Pancreas (tissue), 10 donors: ENCODE measurements around the gene TSKS. TPM values are rescaled to one million over a fixed set of nuclear protein-coding genes. Genes with fewer than 3 reads are reported as not detected.
A peak's percentile ranks its signal among the peaks of the same experiment; 100 is the strongest.

ENCODE experiments used
- ATAC-seq, 4 donors: fragments of 200-7000 bp; cut with Tn5 transposase; one replicate each; pipeline versions ENCODE4 v1.8.0 to v1.9.1; 2020; ENCODE audit warnings: mild to moderate bottlenecking in 4 of 4, moderate library complexity in 4 of 4
- DNase-seq, 6 donors: peaks; one replicate each; pipeline ENCODE4 v3.0.0-alpha.2; 2020
- FAIRE-seq: peaks from 2 replicates; lab custom pipeline; 2012; peaks lifted over from hg19 to GRCh38; lab: Jason Lieb, UNC
- H3K27ac ChIP-seq, 4 donors: fragments of 200-600 bp; sonication (generic); 1 replicate in 3 of 4; 2 replicates in 1 of 4; pipeline versions ENCODE4 v1.5.0 to v1.8.0; 2020
- H3K27me3 ChIP-seq, 4 donors: fragments of 200-600 bp; one replicate each; pipeline ENCODE4 v1.8.0; 2021
- H3K36me3 ChIP-seq, 3 donors: fragments of 200-600 bp; sonication (generic) in 1 of 3; one replicate each; pipeline versions ENCODE4 v1.5.0 to v1.8.0; 2020 to 2021
- H3K4me1 ChIP-seq, 3 donors: fragments of 200-600 bp; one replicate each; pipeline ENCODE4 v1.8.0; 2021
- H3K4me3 ChIP-seq, 4 donors: fragments of 200-600 bp; sonication (generic) in 2 of 4; one replicate each; pipeline versions ENCODE4 v1.5.0 to v1.8.0; 2020 to 2021
- H3K9me3 ChIP-seq, 4 donors: fragments of 200-600 bp; one replicate each; pipeline ENCODE4 v1.8.0; 2021
- CTCF ChIP-seq, 4 donors: fragments of 200-600 bp; sonication (generic) in 3 of 4; IDR thresholded peaks; one replicate each; pipeline versions ENCODE4 v1.5.0 to v1.8.0; 2021; ENCODE audit warnings: antibody characterized with exemption in 4 of 4
- whole genome bisulfite sequencing, 2 donors: extraction: QIAGEN DNeasy Blood & Tissue Kit; methylation state at CpG; one replicate each; pipeline ENCODE4 v1.1.7; 2013; 5-methylcytosine and 5-hydroxymethylcytosine counted together
- intact Hi-C, 3 donors: fragments of 100-400 bp; cut with DNase I; formaldehyde crosslinking; loops; one replicate each; pipeline versions ENCODE4 v1.11.1 to v1.14.2; 2022
- polyA plus RNA-seq, 2 donors: library from polyadenylated mRNA; stranded (reverse); fragments of 200-250 nt; gene quantifications; one replicate each; pipeline ENCODE4 v1.2.3, GENCODE V29; 2013
- total RNA-seq, 6 donors: library from RNA; stranded (reverse); fragmentation: NEBNext Ultra II Directional in 4 of 6; extraction: Animal tissue kit (Norgen Biotek cat#: 25700) in 4 of 6; gene quantifications; one replicate each; pipeline versions ENCODE4 v1.2.1 to v1.2.4, GENCODE V29; 2021 to 2023
- donor health status: healthy with polysubstance abuse.
- donor health status: DM: no; HTN: no; CAD: no; lungs with moderate emphysema.
- donor health status: DM: no; HTN: no; CAD: no.
- donor health status: control.
- donor health status: control.
- donor health status: Bipolar disorder and iron deficiency.
- donor health status: DM: yes; HTN: yes; CAD: no.
- donor health status: DM: no; HTN: no; CAD: no.
- donor health status: DM: no; HTN: no; CAD: no.
- donor health status: DM: yes; HTN: yes; CAD: no.

TSKS gene
- total and polyA plus RNA-seq, 8 donors: 0.08 to 0.76 (median 0.34) TPM; not detected in 3

DNA sequence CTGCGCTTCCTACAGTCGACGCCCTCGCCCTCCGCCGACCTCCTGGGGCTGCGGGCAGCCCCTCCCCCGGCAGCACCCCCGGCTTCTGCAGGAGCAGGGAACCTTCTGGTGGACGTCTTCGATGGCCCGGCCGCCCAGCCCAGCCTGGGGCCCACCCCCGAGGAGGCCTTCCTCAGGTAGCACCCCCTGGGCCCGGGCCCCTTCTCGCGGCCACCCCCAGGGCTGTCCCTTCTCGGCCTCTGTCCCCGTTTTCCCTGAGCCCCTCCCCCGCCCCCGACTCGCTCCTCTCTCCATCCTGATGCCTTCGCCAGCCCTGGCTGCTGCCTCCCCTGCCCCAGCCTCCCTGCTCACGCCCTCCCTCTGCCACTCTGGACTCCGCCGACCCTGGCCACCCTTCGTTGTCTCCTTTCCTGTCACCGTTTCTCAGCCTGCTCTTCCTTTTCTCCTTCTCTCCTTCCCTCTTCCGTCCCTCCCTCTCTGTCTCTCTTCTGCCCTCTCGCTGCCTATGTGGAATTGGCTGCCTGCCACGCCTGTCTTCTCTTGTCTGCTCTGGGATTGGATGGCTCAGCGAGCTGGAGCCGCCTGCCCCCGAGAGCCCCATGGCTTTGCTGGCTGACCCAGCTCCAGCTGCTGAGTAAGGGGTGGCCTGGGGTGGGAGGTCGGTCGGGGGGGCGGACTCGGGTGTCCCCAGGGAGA lies 39.0 kb upstream of the TSKS start:
- Histone ChIP-seq H3K27me3 (no peaks in the 10 kb centered on the region), H3K27ac (peak overlapping the region in 1 of 4 donors; percentile 39), H3K4me3 (peak overlapping the region in 3 of 4 donors; percentile 10 to 39 (median 38)), H3K4me1 (no peaks in the 10 kb centered on the region), H3K9me3 (no peaks in the 10 kb centered on the region), H3K36me3 (no peaks in the 10 kb centered on the region)
- DNase-seq (peak; percentile 66 to 96 (median 83)), FAIRE-seq (no peak), ATAC-seq (peak; percentile 75 to 87 (median 83))
- TF ChIP-seq CTCF (IDR thresholded peaks at IDR 0.05): no peak
- 53 to 76% methylated on average over 29 to 37 of the region's 38 CpGs for WGBS, 2 donors
- intact Hi-C loops: no loop called here

DNA sequence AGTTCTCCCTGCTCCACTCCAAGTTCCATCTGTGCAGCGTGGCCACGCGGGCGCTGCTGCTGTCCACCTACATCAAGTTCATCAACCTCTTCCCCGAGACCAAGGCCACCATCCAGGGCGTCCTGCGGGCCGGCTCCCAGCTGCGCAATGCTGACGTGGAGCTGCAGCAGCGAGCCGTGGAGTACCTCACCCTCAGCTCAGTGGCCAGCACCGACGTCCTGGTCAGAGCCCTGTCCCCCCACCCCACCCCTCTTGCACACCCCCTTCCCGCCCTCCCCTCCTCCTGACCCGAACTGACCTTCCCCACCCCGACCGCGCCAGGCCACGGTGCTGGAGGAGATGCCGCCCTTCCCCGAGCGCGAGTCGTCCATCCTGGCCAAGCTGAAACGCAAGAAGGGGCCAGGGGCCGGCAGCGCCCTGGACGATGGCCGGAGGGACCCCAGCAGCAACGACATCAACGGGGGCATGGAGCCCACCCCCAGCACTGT lies 38.3 kb upstream of the TSKS start:
- H3K27me3 ChIP-seq: no peaks in the 10 kb centered on the region
- no peaks in the 10 kb centered on the region for H3K4me1 ChIP-seq
- intact Hi-C loops: no loop called here
- WGBS, 2 donors: 81 to 88% methylated on average over 32 of the region's 32 CpGs
- no peak overlapping the region for H3K27ac ChIP-seq
- TF ChIP-seq CTCF (IDR thresholded peaks at IDR 0.05): no peak
- H3K4me3 ChIP-seq: peak overlapping the region in 2 of 4 donors; percentile 38 to 39
- FAIRE-seq (no peak), ATAC-seq (no peak), DNase-seq (peak in 1 of 6 donors; percentile 46)
- H3K36me3 ChIP-seq: peaks cover 0 to 2% (median 0%) of the 10 kb centered on the region in 3 donors
- no peaks in the 10 kb centered on the region for H3K9me3 ChIP-seq

DNA sequence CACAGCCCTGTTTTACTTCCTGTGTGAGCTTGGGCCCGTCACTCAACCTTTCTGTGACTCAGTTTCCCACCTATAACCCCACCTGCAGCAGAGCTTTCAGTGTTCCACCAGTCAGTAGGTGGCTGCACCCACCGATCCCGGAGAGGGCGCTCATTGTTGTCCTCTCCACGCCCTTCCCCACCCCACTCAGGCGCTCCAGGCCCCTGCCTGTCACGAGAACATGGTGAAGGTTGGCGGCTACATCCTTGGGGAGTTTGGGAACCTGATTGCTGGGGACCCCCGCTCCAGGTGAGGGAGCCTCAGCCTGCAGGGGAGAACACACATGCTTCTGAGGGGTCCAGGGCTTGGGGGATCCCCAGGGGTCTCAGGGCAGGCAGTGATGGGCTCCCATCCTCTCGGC lies 37.7 kb upstream of the TSKS start:
- DNase-seq: peak in 1 of 6 donors; percentile 71

DNA sequence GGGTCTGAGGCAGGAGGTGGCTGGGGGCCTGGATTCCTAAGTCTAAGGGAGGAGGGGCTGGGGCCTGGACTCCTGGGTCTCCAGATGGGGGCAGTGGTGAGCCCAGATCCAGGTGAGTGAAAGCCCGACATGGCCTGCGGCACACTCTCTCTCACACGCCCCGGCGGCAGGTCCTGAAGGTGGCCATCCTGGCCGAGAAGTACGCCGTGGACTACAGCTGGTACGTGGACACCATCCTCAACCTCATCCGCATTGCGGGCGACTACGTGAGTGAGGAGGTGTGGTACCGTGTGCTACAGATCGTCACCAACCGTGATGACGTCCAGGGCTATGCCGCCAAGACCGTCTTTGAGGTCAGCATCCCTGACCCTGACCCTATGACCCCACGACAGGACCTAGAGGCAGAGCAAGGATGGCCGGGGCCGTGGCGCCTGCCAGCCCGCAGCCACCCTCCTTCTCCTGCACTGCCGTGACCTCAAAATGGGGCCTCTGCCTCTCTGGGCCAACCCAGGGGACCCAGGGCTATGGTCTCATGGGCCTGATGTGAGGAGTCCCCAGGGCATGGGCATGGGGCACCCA lies 36.8 kb upstream of the TSKS start:
- H3K9me3 ChIP-seq: no peaks in the 10 kb centered on the region
- FAIRE-seq: no peak
- intact Hi-C loops: no loop called here
- H3K27ac ChIP-seq: no peak overlapping the region
- no peak overlapping the region for H3K4me3 ChIP-seq
- H3K36me3 ChIP-seq: peaks cover 4 to 12% (median 4%) of the 10 kb centered on the region in 3 donors
- 93 to 95% methylated on average over 25 of the region's 25 CpGs for WGBS, 2 donors
- ATAC-seq: no peak
- no peaks in the 10 kb centered on the region for H3K27me3 ChIP-seq
- DNase-seq: peak in 1 of 6 donors; percentile 45
- no peaks in the 10 kb centered on the region for H3K4me1 ChIP-seq
- no peak for TF ChIP-seq CTCF (IDR thresholded peaks at IDR 0.05)

More for the DNA sequence above, 37.7 kb upstream of the TSKS start:
- H3K9me3 ChIP-seq: no peaks in the 10 kb centered on the region
- FAIRE-seq (no peak), ATAC-seq (no peak)
- TF ChIP-seq CTCF (IDR thresholded peaks at IDR 0.05): no peak
- no peaks in the 10 kb centered on the region for H3K4me1 ChIP-seq
- 97 to 98% methylated on average over 10 of the region's 10 CpGs for WGBS, 2 donors
- peaks cover 3 to 4% (median 3%) of the 10 kb centered on the region in 3 donors for H3K36me3 ChIP-seq
- H3K27me3 ChIP-seq: no peaks in the 10 kb centered on the region
- no peak overlapping the region for H3K4me3 ChIP-seq
- H3K27ac ChIP-seq: no peak overlapping the region
- intact Hi-C loops: no loop called here
